ENCODE measurements around the gene PRPF19.

Gene PRPF19

DNA sequence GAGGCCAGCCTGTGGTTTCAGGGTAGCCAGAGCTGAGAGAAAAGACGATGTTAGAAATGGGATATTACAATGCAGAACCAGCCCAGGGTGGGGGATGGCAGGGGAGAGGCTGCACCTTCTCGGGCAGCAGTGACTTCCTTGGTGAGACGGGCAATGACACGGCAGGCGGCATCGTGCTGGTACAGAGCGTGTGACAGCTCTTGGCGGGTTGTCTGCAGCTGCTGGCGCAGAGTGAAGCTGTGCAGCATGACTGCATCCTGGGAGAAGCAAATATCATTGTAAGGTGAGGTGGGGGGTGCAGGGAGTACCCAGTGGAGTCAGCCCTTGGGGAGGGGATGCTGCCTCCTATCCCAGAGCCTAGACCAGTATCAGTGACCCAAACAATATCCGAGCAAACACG, 3.8 kb downstream of the PRPF19 start:
- DNase-seq = no peak

DNA sequence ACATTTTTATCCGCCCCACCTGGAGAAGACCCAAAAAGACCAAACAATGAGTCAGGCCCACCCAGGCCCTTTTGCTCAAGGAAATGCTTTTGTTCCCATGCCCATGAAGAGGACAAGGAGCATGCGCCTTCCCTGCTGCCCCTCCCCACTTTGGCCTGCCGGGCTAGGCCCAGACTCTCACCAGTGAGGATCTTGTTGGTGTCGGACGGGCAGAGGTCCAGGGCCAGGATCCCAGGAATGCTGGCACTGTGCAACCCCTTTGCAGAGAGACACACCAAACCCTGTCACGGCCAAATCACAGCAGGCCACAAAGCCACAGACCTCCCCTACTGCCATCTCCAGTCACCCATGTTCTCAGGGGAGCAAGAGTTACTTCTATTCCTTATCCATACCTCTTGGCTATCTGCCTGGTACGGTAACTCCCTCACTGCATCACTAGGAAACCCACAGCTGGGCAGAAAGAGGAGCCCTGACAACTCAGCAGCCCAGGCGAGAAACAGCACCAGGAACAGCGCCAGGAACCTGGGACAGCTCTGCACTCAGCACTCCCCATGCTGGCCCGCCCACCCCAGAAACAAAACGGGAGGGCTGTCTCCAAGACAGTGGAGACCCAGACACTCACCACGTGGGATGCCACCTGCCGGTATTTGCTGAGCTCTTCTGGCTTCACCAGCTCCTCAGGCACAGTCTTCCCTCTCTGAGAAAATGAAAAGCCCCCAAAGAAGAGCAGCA, 5.5 kb downstream of the PRPF19 start:
- no peak for DNase-seq

DNA sequence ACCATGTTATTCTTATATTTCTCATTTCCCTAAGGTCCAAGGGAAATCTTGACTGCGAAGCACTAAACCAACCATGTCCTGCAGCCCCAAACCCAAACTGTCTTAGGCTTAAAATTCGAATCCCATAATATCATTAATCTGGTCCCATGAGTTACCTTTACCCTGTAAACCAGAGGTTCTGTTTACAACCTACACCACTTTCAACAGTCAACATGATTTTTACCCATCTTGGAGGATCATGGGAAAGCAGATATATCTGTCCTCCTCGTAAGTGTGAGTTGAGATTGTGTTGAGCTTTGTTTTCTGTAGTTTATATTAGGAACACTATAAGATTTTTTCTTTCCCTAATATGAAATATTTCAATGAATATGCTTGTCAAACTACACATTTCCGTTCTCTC, 6.4 kb downstream of the PRPF19 start:
- DNase-seq = no peak

DNA sequence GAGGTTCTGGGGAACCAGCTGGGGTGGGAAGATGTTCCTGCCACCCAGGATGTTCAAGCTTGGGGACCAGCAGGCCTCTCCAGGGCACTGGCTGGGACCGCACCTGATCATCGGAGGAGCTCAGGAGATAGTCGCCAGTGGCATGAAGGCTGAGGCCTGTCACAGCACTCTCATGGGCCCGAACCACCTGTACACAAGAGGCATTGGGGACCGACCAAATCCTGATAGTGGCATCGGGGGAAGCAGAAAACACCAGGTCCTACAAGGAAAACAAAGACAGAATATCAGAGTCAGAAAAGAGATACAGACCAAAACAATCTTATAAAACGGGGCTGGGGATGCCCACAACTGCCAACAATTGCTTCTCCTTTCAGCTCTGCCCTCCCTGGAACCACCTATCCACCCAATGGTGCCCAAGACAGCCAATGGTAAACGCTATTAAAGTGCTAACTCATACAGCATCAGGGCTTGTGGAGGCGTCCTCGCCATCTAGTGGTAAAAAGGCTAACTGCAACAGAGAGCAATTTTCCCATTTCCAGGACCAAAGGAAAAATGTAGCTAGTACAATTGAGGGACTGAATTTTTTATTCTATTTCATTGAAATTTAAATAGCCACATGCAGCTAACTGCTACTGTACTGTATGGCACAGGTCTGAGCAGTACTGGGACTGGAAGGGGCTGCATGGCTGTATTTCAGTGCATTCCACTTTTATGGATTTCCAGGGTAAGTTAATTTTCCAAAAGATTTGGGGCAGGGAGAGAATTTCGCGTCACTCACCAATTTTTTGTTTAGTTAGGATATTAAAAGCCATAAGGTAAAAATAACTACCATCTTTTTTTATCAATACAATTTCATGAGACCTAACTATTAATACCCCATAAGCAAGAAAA, 7.1 kb downstream of the PRPF19 start:
- no peak for DNase-seq

DNA sequence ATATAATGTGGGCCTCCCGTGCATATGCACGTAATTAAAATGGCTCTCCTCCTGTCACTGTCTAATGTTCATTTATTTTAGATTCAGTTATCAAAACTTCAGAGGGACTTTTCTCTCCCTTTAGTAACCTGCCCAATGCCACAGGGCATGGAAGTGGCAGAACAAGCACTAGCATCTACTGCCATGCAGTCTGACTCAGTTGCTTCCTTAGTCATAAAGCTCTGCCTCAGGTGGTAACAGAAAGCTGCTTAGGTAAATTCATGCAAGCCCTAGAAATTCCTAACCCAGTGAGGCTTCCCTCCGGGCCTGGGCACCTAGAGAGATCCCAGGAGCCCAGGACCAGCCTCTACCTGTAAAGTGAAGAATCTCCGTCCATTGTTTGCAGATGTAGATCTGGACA, 8.9 kb downstream of the PRPF19 start:
- no peak for DNase-seq

DNA sequence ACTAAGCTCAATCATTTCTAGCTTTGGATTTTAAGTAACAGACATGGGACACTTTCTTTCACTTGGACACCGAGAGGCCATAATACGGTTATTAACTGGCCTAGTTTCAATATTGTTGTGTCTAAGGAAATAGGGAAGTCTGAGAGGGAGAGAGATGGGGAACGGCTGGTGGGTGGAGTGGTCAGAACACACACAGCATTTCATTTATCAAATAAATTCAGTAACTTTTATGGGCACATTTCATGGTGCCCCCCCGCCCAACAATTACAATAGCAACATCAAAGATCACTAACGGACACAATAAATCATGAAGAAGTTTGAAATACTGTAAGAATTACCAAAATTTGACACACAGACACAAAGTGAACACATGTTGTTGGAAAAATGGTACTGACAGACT, 10.7 kb downstream of the PRPF19 start:
- no peak for DNase-seq

DNA sequence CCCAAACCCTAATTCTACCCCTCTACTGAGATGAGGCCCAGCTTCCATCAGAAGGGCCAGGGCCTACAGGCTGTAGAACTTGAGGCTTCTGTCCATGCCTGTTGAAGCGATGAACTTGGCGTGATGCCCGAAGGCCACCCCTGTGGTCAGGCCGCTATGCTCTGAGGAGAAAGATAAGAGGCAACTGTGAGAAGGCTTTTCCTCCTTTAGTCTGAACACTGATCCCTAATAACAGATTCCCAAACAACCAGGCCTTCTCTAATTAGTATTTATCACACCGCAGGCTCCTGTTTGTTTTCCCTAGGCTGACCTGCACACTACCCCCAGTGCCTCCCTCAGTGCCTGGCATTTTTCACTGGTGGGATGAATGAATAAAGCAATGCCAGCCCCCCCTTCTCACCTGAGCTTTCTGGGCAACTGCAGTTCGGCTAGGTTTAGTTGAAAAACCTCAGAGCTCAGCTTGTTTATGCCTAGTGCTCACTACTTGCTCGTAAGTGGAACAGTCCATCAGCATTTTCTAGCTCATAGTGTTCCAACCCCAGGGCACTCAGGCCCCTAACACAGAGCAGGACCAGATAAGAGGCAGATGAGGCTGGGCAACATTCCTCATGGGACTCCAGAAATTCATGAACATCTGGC, 15.2 kb downstream of the PRPF19 start:
- DNase-seq = no peak

DNA sequence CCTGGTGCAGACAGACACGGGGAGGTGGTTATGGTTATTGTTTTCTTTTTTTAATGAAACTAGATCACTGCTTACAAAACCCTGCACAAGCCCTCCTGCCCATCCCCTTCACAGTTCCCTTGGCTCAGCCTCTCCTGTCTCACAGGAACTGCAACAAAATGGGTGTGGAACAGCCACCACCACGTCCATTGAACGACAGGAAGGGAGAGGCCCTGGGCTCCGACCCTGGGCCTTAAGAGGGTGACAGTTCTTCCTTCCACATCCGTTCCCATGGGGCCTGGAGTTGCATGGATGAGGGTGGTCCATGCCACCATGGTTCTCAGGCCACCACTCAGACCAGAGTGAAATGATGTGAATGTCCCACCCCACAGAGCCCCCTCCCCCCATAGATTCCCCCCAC, 15.7 kb downstream of the PRPF19 start:
- no peak for DNase-seq

DNA sequence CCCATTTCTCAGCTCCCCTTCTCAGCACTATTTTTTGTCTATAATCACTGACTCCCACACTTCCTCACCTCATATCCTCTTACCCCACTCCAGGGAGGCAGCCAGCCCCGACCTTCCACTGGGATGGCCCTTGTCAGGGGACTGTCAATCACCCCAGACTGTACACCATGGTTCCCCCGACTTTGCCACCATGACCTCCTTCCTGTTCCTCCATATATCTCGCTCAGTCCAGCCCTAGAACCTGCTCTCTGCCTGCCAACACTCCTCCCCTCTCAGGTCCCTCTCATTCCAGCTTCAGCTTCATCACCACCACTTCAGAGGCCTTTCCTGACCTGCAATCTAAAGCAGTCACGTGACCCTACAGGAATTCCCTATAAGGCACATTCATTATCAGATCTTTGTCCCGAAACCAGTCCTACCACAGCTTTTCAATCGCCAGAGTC, 16.5 kb downstream of the PRPF19 start:
- DNase-seq = no peak

DNA sequence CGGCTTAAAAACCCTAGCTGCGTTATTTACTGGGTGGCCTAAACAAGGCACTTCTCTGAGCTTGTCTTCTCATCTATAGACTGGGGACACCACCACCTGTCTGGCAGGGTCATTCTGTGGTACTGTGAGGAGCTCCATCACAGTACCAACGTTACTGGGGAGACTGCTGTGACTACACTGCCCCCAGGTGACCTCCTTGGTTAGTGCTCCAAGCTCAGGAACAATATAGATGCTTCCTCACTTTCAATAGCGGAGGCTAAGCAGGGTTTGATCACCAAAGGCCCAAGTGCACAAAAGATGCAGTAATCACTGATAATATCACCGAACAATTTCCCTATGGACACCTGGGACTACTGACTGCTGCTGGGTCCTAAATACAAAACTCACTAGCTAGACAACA, 18.8 kb downstream of the PRPF19 start:
- DNase-seq = peak; percentile 26

DNA sequence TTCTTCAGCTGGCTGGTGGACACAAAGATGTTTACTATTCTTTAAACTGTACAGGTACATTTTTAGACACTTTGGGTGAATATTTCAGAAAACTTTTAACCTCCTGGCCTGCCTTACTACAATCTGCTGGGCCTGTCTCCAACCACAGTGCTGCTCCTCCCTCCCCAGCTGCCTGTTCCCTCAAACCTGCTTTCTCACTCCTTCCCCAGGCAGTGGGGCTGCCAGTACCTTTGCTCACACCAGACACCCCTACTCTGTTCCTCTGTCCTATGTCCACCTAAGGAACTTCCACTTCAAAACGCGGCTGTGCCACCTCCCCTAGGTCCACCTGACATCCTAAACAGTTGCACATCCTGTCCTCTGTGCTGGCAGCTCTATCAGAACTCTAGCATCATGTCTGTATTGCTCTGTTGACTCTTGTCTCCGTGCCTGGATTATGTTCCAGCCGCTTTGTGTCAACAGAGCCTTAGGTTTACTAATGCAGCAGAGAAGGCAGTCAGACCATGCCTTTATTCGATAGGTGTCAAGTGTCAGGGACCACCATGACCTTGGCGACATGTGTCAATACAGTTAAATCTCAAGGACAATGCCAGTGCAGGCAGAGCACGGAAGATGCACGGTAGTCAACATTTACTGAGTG, 25.6 kb downstream of the PRPF19 start:
- no peak for DNase-seq

DNA sequence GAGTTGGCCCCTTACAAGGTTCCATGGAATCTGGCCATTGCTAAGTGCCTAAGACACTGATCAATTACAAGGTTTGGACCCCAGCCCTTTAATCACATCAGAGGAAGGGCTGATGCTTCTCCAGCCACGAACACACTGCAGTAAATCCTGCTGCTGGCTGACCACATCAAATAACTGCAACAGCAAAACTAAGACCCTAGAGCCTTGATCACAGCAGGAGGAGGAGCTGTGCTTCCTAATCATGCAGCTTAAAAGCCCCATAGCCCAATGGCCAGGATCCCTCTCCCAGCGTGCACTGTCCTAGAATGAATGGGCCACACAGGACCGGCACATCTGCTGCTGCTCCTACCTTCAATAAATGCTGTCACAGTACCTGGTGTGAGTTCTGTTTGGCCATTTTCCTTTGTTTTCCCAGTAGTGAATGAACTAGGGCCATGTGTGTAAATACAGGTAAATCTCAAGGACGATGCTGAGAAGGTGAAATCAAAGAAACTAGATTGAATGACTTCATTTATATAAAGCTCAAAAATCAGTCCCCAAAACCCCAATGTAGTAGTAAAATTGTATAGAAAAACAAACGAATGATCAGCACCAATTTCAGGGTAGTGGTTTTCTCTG, 26.3 kb downstream of the PRPF19 start:
- DNase-seq = no peak

DNA sequence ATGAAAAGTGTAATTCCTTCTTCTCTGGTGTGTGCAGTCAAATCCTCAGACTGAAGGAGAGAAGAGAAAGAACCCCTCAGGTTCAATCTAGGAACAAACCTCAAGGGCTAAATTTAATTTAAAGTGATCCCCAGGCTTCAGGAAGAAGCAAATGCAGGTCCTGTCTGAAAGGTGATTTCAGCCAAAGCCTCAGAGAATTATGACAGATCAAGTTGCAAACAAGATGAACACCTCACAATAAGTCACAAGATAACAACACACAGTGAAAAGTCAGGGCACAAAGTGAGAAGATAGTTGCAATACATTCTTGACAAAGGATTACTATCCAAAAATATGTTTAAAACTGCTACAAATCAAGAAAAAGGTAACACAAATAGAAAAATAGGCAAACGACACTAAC, 27.3 kb downstream of the PRPF19 start:
- no peak for DNase-seq

DNA sequence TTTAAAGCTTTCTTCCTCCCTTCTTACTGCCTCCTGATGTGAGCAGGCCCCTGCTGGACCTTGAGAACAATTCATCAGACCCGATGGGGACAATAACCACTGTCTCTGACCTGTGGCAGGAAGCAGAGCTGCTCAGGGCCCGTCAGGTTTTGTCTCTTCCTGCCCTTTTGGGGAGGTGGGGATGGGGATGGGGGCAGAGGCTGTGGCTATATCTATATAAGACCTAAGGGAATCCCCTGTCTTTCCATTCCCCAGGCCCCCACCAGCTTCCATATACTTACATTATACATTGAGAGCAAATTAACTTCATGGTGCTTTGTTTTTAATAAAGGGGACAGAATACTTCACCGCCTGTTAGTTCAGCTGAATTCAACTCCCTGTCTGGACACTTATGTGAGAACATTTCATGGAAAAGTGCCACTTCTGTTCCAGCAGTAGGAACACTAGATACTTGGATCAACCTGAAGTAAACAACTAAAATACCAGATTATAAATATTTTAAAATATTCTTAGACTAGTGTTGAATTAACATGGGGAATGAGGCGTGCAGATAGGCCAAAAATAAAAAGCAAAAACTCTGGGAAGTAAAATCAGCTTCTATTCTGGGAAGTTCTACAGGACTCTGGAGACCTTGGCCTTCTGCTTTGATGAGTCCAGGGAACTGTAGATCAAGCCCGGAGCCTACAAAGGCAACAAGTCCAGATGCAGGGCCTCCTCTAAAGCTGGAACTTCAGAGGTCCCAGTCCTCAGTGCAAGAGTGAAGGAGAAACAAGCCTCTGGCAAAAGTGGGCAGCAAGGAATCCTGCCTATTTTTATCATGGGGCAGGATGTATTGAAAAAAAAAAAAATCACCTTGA, 27.9 kb downstream of the PRPF19 start:
- DNase-seq = no peak

DNA sequence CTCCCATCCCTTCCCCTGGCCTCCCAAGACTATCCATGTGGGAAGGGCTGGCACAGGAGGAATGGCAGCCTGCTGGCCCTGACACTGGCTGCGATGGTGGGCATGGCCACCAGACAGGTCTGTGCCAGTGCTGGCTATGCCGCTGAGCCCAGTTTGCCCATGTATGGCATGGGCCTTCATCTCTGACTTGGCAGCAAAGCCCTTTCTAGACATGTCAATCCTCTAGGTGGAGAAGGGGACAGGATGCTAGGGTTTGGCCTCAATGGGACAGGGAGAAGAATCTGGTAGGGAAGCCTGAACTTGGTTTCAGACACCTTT, 30.3 kb downstream of the PRPF19 start:
- no peak for DNase-seq

DNA sequence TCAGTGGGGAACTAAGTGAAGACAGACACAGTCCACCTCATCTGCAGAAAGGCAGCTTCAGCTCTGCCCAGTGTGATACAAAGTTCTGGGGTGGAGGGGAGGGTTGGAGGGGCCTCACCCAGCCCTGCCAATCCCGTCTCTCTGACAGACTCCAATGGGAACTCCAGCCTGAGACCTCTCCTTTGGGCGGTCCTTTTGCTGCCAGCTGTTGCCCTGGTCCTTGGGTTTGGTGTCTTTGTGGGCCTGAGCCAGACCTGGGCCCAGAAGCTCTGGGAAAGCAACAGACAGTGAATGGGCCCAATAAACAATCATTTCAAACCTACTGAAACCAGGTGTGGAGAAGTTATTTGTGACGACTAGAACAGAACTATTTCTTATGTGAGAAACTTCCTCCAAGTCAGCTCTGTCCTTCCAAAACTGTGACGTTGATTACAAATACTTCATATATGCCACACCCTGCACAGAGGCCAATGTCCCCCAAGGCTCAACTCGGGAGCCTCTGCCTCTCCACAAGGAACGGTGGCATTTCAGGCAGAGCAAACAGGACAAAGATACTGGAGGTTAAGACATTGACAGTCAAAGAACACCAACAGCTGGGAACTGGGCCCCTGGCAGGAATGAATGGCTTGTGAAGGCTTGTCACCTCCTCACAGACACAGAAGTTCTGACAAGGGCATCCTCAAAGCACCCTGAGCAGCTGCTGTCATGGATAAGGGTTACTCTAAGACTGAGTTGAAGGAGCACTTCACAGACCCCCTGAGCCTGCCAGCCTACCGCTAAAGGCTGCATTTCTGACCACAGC, 30.8 kb downstream of the PRPF19 start:
- no peak for DNase-seq

DNA sequence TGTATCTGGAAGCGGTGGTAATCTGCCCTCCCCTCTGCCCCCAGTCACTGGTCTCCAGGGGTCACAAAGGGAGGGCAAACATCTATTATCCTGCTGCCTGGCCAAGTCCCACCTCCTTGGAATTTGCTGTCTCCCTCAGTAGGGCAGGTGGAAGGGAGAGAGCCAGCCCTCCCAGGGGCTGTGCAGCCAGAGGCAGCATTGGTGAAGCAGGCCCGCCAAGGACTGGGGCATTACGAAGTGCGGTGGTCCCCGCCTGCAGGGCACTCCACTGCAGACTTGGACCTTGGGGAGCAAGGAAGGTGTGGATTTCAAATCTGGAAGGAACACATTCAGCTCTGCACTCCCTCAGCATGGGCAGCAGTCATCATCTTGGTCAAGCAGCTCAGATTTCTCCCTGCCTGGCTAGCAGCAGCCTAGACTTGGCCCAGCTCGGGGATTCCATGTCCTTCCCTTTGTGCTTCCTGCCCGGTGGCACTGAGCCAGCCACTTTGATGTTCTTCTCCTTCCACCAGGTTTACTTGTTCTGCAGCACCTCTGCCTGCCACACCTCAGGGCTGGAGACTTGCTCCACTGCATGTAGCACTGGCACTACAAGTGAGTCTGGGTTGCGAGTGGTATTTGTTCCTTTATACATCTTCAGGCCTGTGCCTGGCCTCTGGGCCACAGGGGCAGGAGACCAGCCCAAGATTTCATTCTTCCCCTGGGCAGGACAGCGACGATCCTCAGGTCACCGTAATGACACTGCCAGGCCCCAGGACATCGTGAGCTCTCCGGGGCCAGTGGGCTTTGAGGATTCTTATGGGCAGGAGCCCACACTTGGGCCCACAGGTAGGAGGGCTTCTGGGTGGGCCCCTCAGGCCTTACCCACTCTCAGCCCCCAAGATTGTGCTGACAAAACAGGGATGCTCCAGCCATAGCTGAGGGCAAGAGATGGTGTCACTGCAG, 31.7 kb downstream of the PRPF19 start:
- DNase-seq = no peak

DNA sequence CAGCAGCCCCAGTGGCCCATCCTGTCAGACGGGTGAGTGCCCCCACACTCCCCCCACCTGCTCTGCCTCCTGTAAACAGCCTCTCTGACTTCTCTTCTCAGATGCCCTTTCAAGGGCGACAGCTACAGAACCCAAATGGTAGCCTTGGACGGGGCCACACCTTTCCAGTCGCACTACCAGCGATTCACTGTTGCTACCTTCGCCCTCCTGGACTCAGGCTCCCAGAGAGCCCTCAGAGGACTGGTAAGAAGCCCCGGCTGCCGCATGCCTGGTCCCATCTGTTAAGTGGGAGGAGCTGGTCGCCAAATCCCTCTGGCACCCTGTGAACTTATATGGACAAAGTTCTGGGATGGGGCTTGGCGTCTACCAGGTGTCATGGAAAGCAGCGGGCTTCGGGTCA, 32.9 kb downstream of the PRPF19 start:
- no peak for DNase-seq

DNA sequence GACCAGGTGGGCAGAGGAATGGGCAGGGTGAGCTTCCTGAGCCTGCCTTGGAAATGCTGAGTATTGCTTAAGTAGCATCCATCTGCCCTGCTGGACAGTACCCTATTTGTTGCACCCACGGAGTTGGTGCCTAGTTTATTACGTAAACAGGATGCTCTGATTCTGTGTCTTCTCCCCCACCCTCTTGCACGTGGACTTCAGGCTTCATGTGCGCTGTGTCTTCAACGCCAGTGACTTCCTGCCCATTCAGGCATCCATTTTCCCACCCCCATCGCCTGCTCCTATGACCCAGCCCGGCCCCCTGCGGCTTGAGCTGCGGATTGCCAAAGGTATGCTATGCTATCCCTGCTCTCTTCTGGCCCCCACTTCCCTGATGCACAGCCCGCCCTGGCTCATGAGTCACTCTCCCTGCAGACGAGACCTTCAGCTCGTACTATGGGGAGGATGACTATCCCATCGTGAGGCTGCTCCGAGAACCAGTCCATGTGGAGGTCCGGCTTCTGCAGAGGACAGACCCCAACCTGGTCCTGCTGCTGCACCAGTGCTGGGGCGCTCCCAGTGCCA, 33.3 kb downstream of the PRPF19 start:
- no peak for DNase-seq

All from stimulated activated CD4-positive, alpha-beta T cell treated with anti-CD3 and anti-CD28 coated beads, Interleukin-4, amount 100 ng/mL, for 1 hour (primary cell).